Common myeloid progenitor, CD34-positive (primary cell): ENCODE results near the gene BIK.
"Not testable (repeated sequence)": the region's sequence is repeated elsewhere in the genome, so short reads cannot be mapped to it uniquely, and the experiment has no call there.

Experiments
- CTCF ChIA-PET: fragments of 350-600 bp; sonication (Branson Sonifier 250); formaldehyde crosslinking; loops from one replicate; lab custom pipeline; 2021; ENCODE audit warnings: antibody characterized with exemption; lab: Charles Lee
- POLR2A ChIA-PET: fragments of 350-600 bp; sonication (Branson Sonifier 250); formaldehyde crosslinking; loops from one replicate; lab custom pipeline; 2021; ENCODE audit warnings: antibody characterized with exemption; lab: Charles Lee
- DNase-seq, 3 donors: peaks; one replicate each; pipeline versions ENCODE4 v3.0.0 to v3.0.0-alpha.2; 2013
- H3K27ac ChIP-seq, 2 experiments: 1 replicate in 1 of 2; 2 replicates in 1 of 2; pipeline ENCODE4 v1.7.0; 2013; ENCODE audit warnings: inconsistent platforms in 2 of 2, low read length in 2 of 2, mild to moderate bottlenecking in 2 of 2, low read depth in 1 of 2, moderate library complexity in 1 of 2; ENCODE audit not compliant: severe bottlenecking in 2 of 2, insufficient read depth in 1 of 2, poor library complexity in 1 of 2
- H3K27me3 ChIP-seq, 5 experiments: replicated peaks in 2 of 5; 1 replicate in 3 of 5; 2 replicates in 2 of 5; pipeline versions ENCODE4 v1.6.1 to v1.7.0; 2013; ENCODE audit warnings: low read length in 4 of 5, mild to moderate bottlenecking in 2 of 5, moderate library complexity in 2 of 5, inconsistent platforms in 1 of 5; ENCODE audit not compliant: insufficient read depth in 5 of 5, control insufficient read depth in 4 of 5
- H3K36me3 ChIP-seq, 4 experiments: 1 replicate in 2 of 4; 2 replicates in 2 of 4; pipeline versions ENCODE4 v1.6.1 to v1.7.0; 2013; ENCODE audit warnings: low read length in 3 of 4, control low read depth in 1 of 4, mild to moderate bottlenecking in 1 of 4; ENCODE audit not compliant: control insufficient read depth in 4 of 4, insufficient read depth in 4 of 4
- H3K4me1 ChIP-seq, 4 experiments: 1 replicate in 3 of 4; 2 replicates in 1 of 4; pipeline versions ENCODE4 v1.6.1 to v1.7.1; 2013; ENCODE audit warnings: low read length in 3 of 4, mild to moderate bottlenecking in 3 of 4, control low read depth in 1 of 4, inconsistent platforms in 1 of 4, moderate library complexity in 1 of 4; ENCODE audit not compliant: control insufficient read depth in 4 of 4, insufficient read depth in 4 of 4; ENCODE audit errors: control extremely low read depth in 1 of 4
- H3K4me3 ChIP-seq, 7 experiments: 1 replicate in 4 of 7; 2 replicates in 3 of 7; pipeline versions ENCODE4 v1.5.1 to v1.7.0; 2013; ENCODE audit warnings: mild to moderate bottlenecking in 7 of 7, low read length in 6 of 7, moderate library complexity in 6 of 7, inconsistent platforms in 2 of 7, low read depth in 2 of 7, control low read depth in 1 of 7; ENCODE audit not compliant: insufficient read depth in 4 of 7, control insufficient read depth in 1 of 7; ENCODE audit errors: extremely low read depth in 1 of 7
- H3K9me3 ChIP-seq, 5 experiments: 1 replicate in 4 of 5; 2 replicates in 1 of 5; pipeline versions ENCODE4 v1.6.1 to v1.7.1; 2013; ENCODE audit warnings: low read length in 4 of 5, mild to moderate bottlenecking in 2 of 5, inconsistent platforms in 1 of 5, low read depth in 1 of 5, moderate library complexity in 1 of 5; ENCODE audit not compliant: control insufficient read depth in 4 of 5, insufficient read depth in 2 of 5; ENCODE audit errors: control extremely low read depth in 1 of 5
- WGBS: methylation state at CpG from one replicate; pipeline ENCODE4 v1.1.5; 2013; ENCODE audit not compliant: insufficient coverage; 5-methylcytosine and 5-hydroxymethylcytosine counted together

BIK gene

DNA sequence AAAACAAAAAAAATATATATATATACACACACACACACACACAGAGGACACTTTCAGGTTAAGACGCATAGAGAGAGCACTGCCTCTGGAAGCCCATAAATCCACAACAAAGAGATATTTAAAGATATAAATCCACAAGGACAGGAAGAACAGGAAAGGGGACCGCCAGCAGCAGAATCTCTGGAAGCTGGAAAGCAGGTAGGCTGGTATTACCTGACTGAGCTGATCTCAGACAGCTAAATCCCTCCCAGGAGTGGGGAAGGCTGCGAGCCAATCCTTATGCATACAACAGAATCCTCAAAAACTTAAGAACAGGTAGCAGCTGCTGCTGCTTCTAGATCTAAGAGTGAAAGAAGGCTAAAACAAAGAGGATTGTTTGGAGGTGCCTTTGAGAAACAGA, 34.4 kb downstream of the BIK start:
- CTCF ChIA-PET, result interaction anchor here (1.4 kb wide), 1 partner anchor 19 kb away, joined by 3 read pairs; no protein-coding TSS in a partner anchor
- Histone ChIP-seq H3K36me3 (peaks cover 6 to 14% (median 14%) of the 10 kb centered on the region in 4 experiments), H3K4me1 (peaks cover 0 to 45% (median 34%) of the 10 kb centered on the region in 4 experiments), H3K27me3 (no peaks in the 10 kb centered on the region), H3K9me3 (no peaks in the 10 kb centered on the region), H3K27ac (no peak overlapping the region), H3K4me3 (no peak overlapping the region)
- WGBS, result no CpG with 5 or more reads among the region's 3 CpGs
- no peak for DNase-seq
- POLR2A ChIA-PET, result no interaction called here

DNA sequence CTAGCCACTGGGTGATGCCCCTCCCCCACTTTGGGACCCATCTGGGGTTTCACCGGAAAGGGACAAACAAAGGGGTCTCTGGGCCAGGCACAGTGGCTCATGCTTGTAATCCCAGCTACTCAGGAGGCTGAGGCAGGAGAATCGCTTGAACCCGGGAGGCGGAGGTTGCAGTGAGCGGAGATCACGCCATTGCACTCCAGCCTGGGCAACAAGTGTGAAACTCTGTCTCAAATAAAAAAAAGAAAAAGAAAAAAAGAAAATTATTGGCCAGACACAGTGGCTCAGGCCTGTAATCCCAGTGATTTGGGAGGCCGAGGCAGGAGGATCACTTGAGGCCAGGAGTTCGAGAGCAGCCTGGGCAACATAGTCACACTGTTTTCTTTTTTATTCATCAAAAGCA, 34.8 kb downstream of the BIK start:
- CTCF ChIA-PET, result interaction anchor here (1.4 kb wide), 1 partner anchor 18 kb away, joined by 3 read pairs; no protein-coding TSS in a partner anchor
- DNase-seq, H3K4me3 ChIP-seq, POLR2A ChIA-PET, H3K27ac ChIP-seq, H3K27me3 ChIP-seq, H3K9me3 ChIP-seq: not testable (repeated sequence)
- H3K36me3 ChIP-seq, result peaks cover 4 to 10% (median 10%) of the 10 kb centered on the region in 4 experiments
- WGBS, result 100% methylated on average over 4 of the region's 8 CpGs
- peaks cover 0 to 45% (median 34%) of the 10 kb centered on the region in 4 experiments for H3K4me1 ChIP-seq

DNA sequence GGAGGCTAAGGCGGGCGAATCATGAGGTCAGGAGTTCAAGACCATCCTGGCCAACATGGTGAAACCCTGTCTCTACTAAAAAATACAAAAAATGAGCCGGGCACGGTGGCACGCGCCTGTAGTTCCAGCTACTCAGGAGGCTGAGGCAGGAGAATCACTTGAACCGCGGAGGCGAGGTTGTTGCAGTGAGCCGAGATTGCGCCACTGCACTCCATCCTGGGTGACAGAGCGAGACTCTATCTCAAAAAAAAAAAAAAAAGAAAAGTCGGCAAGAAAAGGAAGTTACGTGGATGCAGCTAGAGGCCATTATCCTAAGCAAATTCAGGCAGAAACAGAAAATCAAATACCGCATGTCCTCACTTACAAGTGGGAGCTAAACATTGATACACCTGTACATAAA, 35.8 kb downstream of the BIK start:
- not testable (repeated sequence) for H3K36me3 ChIP-seq, H3K9me3 ChIP-seq, DNase-seq, H3K27me3 ChIP-seq, H3K27ac ChIP-seq, H3K4me3 ChIP-seq
- 90% methylated on average over 13 of the region's 15 CpGs for WGBS
- CTCF ChIA-PET, result interaction anchor here (0.6 to 2.9 kb wide), 4 partner anchors 8 to 457 kb away, joined by 3 to 14 read pairs (median 4); no protein-coding TSS in a partner anchor
- POLR2A ChIA-PET, result interaction anchor here (0.7 kb wide), 1 partner anchor 289 kb away, joined by 4 read pairs; no protein-coding TSS in a partner anchor
- H3K4me1 ChIP-seq, result peaks cover 0 to 52% (median 39%) of the 10 kb centered on the region in 4 experiments

DNA sequence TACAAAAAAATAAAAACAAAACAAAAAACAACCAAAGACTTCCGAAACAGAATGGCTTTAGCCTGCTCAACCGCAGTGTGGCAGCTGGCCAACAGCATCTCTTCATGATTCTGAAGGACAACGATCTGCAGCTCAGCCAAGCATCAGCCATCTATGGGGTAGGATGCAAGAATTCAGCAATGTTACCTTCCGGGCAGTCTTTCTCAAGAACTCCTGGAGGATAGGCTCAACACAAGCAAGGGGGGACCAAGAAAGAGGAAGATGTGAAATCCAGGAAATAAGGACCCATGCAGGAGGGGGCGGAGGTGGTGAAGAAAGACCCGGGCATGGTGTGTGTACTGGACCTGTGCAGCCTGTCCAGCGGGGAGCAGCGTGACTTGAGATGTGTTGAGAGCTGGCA, 37.3 kb downstream of the BIK start:
- ChIA-PET POLR2A (interaction anchor here (0.6 to 1.0 kb wide), 2 partner anchors 17 to 532 kb away, joined by 3 to 4 read pairs; no protein-coding TSS in a partner anchor), CTCF (interaction anchor here (1.1 to 2.9 kb wide), 6 partner anchors 10 to 38 kb away, joined by 3 to 14 read pairs (median 4); partner anchors contain the start of gene BIK)
- H3K36me3 ChIP-seq, result no peaks in the 10 kb centered on the region
- 22% methylated on average over 8 of the region's 8 CpGs for WGBS
- H3K27ac ChIP-seq, result no peak overlapping the region
- peak; percentile 57 to 84 (median 84) for DNase-seq
- peaks cover 0 to 56% (median 50%) of the 10 kb centered on the region in 4 experiments for H3K4me1 ChIP-seq
- H3K9me3 ChIP-seq, result no peaks in the 10 kb centered on the region
- H3K4me3 ChIP-seq, result peak overlapping the region in 4 of 7 experiments; percentile 22 to 60 (median 38)
- H3K27me3 ChIP-seq, result no peaks in the 10 kb centered on the region

DNA sequence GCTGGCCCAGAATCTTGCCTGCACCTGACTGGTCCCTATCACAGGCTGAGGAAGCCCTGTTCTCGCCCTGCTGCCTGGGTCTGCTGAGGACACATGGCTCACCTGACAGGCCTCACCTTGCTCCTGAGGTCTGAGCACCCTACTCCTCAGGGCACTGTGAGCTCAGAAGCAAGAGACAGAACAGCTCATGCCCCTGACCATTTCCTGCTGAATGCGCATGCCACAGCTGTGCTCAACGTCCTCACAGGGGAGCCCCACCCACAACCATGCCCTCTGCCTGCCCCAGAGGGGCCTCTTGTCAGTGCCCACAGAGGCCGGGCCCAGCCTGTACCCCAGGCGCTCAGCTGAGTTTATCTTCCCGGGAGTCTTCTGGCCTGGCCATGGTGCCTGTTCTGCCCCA, 38.0 kb downstream of the BIK start:
- no peaks in the 10 kb centered on the region for H3K27me3 ChIP-seq
- CTCF ChIA-PET, result interaction anchor here (1.2 to 2.9 kb wide), 4 partner anchors 10 to 21 kb away, joined by 3 to 14 read pairs (median 4); no protein-coding TSS in a partner anchor
- WGBS, result 50% methylated on average over 4 of the region's 6 CpGs
- POLR2A ChIA-PET, result interaction anchor here (0.6 kb wide), 1 partner anchor 10 kb away, joined by 3 read pairs; no protein-coding TSS in a partner anchor
- no peak overlapping the region for H3K4me3 ChIP-seq
- H3K27ac ChIP-seq, result no peak overlapping the region
- H3K9me3 ChIP-seq, result no peaks in the 10 kb centered on the region
- peaks cover 0 to 53% (median 45%) of the 10 kb centered on the region in 4 experiments for H3K4me1 ChIP-seq
- H3K36me3 ChIP-seq, result no peaks in the 10 kb centered on the region
- DNase-seq, result peak in 1 of 3 donors; percentile 17

DNA sequence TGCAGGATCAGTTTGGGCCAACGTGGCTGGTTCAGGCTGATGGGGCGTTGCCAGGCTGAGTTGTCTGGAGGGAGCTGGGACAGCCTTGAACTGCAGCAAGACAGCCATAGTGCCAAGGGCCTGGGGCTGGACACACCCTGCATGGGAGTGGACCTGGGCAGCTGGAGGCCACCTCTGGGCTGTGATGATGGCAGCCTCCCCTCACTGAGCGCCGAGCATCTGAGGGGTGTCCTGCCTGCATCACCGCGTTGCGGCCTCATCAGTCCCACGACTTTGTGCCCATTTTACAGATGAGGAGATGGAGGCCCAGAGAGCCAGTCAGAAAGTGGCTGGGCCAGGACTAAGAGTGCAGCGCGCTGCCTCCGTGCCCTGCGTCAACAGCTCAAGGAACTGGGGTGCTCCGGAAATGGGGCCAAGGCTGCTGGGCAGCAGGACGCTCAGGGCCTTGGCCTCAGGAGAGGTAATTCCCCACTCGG, 40.2 kb downstream of the BIK start:
- H3K27ac ChIP-seq, result peak overlapping the region in 1 of 2 experiments; percentile 72
- H3K27me3 ChIP-seq, result no peaks in the 10 kb centered on the region
- no peaks in the 10 kb centered on the region for H3K9me3 ChIP-seq
- WGBS, result 82% methylated on average over 13 of the region's 15 CpGs
- peaks cover 0 to 3% (median under 1%) of the 10 kb centered on the region in 4 experiments for H3K36me3 ChIP-seq
- ChIA-PET POLR2A (no interaction called here), CTCF (interaction anchor here (1.6 kb wide), 1 partner anchor 14 kb away, joined by 5 read pairs; no protein-coding TSS in a partner anchor)
- H3K4me3 ChIP-seq, result peak overlapping the region; percentile 36 to 86 (median 76)
- H3K4me1 ChIP-seq, result peaks cover 0 to 65% (median 54%) of the 10 kb centered on the region in 4 experiments
- no peak for DNase-seq
